Measurements from ENCODE around the gene GPR157. TPM values are rescaled to one million over a fixed set of nuclear protein-coding genes. Genes with fewer than 3 reads are reported as not detected.

The GPR157 gene
- total RNA-seq, 1 experiment from 2014 or later = 9.5 TPM

DNA sequence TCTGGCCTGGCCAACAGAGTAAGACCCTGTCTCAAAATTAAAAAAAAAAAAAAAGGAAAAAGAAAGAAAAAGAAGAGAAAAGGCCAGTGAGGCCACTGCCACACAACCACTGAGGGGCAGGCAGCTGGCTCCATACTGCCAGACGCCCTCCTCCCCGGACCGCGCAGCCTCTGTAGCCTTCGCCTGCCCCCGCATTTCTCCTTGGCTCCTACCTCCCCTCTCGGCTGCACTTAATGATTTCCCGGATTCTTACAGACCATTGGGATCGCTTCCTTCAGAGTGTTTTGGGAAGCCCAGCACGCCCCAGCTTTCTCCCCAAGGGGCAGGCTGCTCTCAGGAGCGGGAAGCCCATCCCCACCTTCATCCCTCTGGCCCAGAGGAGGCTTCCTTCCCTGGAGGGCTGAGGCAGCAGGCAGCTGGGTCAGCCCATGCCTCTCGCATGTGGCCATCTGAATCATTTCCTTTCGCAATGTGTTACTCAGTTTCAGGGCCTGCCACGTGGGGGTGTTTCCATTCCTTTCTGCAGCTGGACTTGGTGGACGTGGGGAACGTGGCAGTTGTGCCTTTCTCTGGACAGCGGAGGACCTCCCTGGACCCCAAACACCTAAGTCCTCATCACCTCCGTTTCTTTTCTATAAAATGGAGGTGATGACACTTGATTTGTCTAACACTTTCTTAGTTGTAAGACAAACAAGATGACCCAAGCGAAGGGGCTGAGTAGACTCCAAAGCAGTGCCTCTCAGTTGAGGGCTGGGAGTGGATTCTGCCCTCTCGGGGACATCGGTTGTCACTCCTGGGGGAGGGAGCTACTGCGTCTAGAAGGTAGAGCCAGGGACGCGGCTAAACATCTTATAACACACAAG, 61.7 kb downstream of the GPR157 start:
- DNase-seq (ENCODE audit: extremely low read depth, low read depth) = no peak

DNA sequence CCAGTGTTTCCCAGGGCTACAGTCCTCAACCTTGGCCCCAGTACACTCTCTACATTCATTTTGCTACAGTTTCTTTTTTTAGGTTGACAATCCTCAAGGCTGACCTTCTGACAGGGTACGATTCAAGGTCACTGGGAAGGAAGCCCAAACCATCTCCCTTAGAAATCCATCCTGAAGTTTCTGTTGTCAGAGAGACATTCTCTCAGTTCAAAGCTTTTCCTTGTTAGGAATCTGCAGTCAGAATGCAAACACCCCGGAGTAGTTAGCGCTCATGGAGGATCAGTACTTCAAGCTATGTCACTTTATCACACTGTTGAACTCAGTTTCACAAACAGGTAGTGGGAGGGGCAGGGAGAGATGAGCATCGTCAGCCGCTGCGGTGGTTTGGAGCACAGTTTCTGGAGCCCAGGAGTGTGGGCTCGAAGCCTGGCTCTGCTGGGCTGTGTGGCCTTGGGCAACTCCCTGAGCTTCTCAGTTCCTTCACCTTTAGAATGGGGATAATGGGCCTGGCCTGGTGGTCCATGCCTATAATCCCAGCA, 63.6 kb downstream of the GPR157 start:
- DNase-seq (ENCODE audit: extremely low read depth, low read depth) = no peak

DNA sequence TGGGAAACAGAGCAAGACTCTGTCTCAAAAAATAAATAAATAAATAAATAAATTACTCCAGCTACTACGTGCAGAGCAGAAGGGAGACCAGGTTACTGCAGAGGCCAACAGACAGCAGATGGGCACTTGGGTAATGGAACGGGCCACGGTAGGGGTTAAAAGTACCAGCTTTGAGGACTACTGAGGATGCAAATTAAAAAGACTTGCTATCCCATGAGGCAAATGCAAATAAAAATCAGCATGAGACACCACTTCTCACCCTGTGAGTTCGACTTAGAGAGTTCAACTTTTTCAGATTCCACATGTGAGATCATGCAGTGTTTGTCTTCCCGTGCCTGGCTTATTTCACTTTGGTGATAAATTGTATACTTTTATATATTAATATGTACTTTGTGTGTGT, 66.1 kb downstream of the GPR157 start:
- no peak for DNase-seq (ENCODE audit: extremely low read depth, low read depth)

DNA sequence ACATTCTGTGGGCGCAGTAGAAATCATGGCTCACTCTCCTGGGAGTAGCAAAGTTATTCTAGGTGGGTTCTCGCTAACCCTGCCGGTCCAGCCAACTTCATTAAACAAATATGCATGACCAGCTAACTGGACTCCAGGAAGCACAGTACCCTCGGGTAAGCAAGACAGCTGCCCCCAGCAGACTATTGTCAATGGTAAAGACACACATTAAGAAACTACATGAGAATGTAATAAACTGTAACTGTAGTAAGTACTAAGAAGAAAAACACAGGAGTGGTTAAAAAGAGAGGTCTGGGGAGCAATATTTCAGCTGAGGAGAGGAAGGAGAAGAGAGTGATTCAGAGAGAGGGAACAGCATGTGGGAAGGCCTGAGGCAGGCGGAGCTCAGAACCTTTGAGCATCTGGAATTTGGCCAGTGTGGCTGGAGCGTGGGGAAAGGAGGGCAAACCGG, 66.9 kb downstream of the GPR157 start:
- no peak for DNase-seq (ENCODE audit: extremely low read depth, low read depth)

DNA sequence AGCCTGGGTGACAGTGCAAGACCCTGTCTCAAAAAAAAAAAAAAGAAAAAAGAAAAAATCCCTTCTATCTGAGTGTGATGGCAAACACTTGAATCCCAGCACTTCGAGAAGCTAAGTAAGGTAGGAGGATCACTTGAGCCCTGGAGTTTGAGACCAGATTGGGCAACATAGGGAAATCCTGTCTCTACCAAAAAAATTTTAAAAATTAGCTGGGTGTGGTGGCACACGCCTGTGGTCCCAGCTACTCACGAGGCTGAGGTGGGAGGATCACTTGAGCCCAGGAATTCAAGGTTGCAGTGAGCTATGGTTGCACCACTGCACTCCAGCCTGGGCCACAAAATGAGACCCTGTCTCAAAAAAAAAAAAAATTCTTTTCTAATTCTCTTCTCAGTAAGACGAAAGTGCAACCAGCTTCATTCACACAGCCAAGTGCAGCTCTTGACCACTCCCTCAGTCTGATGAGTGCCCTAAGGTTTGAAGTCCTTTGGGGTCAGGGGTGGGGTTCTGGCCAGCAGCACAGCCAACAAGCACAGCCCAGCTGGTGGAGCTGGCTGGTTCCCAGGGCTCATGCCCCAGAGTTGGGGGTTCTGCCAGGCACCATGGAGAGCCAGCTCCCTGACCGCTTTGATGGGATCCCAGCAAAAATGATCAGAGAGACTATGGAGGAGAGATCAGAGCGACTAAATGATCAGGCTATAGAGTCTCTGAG, 67.5 kb downstream of the GPR157 start:
- no peak for DNase-seq (ENCODE audit: extremely low read depth, low read depth)

DNA sequence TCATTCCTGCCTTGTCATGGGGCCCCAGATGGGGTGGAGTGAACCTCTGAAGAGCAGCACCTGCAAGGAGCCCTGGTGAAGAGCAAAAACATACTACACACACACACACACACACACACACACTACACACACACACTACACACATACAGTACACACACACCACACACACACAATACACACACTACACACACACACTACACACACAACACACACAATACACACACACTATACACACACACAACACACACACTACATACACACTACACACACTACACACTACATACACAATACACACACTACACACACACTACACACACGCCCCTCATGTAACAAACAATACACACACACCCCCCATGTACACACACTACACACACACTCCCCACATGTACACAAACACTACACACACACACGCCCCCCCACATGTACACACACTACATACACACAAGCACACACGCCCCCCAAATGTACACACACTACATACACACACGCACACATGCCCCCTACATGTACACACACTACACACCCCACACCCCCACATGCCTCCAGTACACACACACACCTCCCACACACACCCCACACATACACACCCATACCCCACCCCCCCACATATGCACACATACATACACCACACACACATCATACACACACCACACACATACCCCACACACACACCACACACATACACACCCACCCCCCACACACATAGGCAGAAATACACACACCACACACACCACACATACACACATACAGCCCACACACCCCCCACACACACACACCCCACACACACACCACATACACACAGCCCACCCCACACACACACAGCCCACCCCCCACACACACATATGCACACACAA, 68.8 kb downstream of the GPR157 start:
- no peak for DNase-seq (ENCODE audit: extremely low read depth, low read depth)

DNA sequence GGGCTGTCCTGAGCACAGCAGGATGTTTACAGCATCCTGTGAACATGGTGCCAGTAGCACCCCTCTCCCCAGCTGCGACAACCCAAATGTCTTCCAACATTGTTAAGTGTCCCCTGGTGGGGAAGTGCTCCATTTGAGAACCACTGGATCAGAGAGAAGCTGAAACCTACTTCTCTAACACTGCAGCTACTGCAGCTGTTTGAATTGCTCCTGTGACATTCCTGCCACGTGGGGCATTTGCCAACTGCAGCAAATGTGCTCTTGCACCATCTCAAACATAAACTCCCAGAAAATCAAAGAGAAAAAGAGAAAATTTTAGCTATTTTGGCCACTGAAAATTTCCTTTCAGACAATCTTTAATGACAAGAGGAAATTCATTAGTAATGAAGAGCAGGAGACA, 70.4 kb downstream of the GPR157 start:
- no peak for DNase-seq (ENCODE audit: extremely low read depth, low read depth)

DNA sequence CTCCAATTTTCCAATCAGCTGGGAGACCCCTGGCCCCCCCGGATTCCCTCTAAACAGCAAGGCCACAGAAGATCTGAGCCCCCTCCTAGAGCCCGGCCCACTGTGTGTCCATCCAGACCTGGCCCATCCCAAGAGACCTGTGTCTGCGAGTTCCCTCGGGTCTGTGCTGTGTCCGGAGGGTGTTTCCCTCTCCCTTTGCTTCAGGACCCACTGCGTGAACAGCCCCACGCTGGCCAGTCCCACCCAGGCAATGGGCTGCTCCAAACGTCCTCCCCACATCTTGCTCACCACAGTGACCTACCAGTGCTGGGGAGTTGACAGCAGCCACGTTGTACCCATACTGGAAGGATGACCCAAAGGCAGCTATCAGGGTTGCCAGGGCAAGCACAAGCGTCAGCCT, 71.1 kb downstream of the GPR157 start:
- DNase-seq (ENCODE audit: extremely low read depth, low read depth) = no peak

DNA sequence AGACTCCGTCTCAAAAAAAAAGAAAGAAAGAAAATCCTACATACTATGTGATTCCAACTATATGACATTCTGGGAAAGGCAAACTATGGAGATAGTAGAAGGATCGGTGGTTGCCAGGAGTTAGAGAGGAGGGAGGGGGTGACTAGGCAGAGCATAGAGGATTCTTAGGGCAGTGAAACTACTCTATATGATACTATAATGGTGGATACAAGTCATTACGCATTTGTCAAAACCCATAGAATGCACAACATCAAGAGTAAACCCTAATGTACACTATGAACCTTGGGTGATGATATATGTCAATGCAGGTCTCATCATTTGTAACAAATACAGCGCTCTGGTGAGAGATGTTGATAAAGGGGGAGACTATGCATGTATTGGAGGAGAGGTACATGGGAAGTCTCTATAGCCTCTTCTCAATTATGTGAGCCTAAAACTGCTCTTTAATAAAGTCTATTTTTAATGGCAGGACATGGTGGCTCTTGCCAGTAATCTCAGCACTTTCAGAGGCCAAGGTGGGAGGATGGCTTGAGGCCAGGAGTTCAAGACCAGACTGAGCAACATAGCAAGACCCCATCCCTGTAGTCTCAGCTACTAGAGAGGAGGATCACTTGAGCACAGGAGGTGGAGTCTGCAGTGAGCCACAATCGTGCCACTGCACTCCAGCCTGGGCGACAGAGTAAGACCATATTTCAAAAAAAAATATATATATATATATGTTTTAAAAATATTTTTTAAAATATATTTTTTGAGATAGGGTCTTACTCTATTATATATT, 76.4 kb downstream of the GPR157 start:
- DNase-seq (ENCODE audit: extremely low read depth, low read depth) = no peak

DNA sequence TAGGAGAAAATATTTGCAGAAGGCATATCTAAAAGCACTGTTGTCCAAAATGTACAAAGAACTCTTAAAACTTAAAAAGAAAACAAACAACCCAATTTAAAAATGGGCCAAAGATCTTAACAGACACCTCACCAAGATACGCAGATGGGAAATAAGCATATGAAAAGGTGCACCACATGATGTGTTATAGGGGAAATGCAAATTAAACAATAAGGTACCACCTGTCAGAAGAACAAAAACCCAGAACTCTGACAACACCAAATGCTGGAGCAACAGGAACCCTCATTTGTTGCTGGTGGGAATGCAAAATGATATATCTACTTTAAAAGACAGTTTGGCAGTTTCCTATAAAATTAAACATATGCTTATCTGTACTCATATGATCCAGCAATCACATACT, 77.5 kb downstream of the GPR157 start:
- no peak for DNase-seq (ENCODE audit: extremely low read depth, low read depth)

DNA sequence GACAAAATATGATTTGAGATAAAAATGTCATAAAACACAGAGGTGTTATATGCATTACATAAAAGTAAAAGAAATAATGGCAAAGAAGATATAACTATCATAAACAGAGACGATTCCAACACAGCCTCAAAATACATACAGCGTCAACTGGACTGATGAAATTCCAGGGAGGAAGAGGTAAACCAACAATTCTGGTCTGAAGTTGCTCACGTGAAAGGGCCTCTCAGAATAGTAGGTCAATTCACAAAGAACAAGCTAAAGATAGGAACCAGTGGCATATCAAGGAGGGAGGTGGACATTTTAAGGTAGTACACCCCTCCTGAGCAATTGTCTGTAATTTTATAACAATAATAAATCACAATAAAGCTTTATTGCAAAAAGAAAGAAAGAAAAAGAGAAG, 78.1 kb downstream of the GPR157 start:
- no peak for DNase-seq (ENCODE audit: extremely low read depth, low read depth)

Small RNAs within 50 kb of the gene (small RNA-seq; reads per million reads assigned to genes)
- gene RF00424 = 0 reads per million in 2 experiments

Other genes starting within 250 kb of the GPR157 start
- not detected in 2 replicates for gene CA6, start 183.2 kb downstream of the GPR157 start, total RNA-seq (2014; rRNA removed; shearing (Covaris generic))
- not detected in 2 replicates for gene SLC2A7, start 102.7 kb downstream of the GPR157 start, total RNA-seq (2014; rRNA removed; shearing (Covaris generic))
- gene SLC2A5, start 59.5 kb downstream of the GPR157 start, total RNA-seq (2014; rRNA removed; shearing (Covaris generic)) = not detected in 2 replicates
- gene H6PD, start 105.7 kb upstream of the GPR157 start, total RNA-seq (2014; rRNA removed; shearing (Covaris generic)) = 12.2 and 14.0 TPM in 2 replicates
- gene SPSB1, start 163.8 kb upstream of the GPR157 start, total RNA-seq (2014; rRNA removed; shearing (Covaris generic)) = 11.6 and 14.4 TPM in 2 replicates